Endothelial cell of hepatic sinusoid (primary cell): ENCODE data around the gene CERKL.
"Not testable (repeated sequence)": the region's sequence is repeated elsewhere in the genome, so short reads cannot be mapped to it uniquely, and the experiment has no call there.

ENCODE experiments used
- in situ Hi-C: cut with HindIII; loops from 2 replicates; pipeline ENCODE4 v1.10.0; 2017; ENCODE audit warnings: low sequenced_read_pairs

Gene CERKL, protein sequence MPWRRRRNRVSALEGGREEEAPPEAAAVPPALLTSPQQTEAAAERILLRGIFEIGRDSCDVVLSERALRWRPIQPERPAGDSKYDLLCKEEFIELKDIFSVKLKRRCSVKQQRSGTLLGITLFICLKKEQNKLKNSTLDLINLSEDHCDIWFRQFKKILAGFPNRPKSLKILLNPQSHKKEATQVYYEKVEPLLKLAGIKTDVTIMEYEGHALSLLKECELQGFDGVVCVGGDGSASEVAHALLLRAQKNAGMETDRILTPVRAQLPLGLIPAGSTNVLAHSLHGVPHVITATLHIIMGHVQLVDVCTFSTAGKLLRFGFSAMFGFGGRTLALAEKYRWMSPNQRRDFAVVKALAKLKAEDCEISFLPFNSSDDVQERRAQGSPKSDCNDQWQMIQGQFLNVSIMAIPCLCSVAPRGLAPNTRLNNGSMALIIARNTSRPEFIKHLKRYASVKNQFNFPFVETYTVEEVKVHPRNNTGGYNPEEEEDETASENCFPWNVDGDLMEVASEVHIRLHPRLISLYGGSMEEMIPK

DNA sequence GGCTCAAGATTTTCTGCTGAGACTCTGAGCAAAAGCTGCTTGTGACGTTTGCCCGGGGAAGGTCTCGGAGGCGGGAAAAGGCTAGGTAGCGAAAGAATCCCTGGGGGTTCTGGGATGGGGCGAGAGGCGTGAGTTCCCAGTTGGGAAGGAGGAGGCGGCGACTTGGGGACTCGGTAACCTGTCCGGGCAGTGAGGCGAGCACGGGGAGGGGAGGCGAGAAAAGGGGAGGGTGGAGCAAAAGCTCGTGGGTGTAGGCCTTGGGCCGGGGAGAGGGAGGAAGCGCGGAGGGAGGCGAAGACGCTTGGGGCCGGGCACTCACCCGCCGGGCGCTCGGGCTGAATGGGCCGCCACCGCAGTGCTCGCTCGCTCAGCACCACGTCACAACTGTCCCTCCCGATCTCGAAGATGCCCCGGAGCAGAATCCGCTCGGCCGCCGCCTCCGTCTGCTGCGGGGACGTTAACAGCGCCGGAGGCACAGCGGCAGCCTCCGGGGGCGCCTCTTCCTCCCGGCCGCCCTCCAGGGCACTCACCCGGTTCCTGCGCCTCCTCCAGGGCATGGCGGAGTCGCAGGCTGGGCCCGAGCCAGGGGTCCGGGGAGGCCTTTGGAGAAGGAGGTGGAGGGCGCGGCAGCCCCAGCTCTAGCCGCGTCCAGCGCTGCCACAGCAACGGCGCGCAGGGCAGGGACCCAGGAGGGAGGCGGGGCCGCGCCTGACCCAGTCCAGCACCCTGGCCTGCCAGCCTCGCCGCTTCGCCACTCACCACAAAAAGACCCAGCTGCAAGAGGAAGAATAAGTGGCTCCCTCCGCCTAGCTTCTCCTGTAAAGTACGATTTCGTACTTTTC is at the start of gene CERKL:
Gene CERKL, minus strand, starts transcription at position 656 of the 842 bp plus-strand sequence. Its CDS starts 99 bp downstream, at position 557.
- in situ Hi-C loops = no loop called here

DNA sequence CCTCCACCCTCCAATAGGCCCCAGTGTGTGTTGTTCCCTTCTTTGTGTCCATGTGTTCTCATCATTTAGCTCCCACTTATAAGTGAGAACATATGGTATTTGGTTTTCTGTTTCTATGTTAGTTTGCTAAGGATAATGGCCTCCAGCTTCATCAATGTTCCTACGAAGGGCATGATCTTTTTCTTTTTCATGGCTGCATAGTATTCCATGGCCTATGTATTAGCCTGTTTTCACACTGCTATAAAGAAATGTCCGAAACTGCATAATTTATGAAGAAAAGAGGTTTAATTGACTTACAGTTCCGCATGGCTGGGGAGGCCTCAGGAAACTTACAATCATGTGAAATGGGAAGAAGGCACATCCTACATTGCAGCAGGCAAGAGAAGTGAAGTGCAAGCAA is 45.6 kb upstream of the CERKL start:
- in situ Hi-C loops = not testable (repeated sequence)

DNA sequence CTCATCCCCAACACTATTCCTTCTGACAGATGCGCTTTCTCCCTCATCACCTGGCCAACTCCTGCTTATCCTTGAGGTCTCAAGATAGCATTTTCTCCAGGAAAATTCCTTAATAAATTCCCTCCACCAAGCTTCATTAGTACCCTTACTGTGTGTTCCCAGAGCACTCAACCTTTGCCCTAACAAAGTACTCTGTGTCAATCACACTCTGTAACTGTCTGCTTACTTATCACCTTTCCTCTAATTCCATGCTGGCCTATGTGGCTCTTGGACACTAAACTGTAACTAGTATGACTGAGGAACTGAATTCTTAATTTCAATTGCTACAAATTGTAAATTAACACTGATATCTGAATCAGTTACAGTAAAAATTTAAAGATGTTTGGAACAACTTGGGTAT is 41.3 kb upstream of the CERKL start:
- in situ Hi-C loops = no loop called here

DNA sequence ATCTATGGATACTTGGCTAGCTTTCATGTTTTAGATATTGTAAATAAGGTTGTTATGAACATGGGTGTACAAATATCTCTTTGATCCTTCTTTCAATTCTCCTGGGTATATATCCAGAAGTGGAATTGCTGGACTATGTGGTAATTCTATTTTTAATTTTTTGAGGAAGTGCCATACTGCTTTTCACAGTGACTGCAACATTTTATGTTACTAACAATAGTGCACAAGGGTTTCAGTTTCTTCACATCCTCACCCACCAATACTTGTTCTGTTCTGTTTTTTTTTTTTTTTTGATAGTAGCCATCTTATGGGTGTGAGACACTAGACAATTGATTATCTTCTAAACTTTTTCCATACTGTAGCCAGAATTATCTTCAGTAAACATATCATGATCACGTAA is 40.7 kb upstream of the CERKL start:
- in situ Hi-C loops = no loop called here

DNA sequence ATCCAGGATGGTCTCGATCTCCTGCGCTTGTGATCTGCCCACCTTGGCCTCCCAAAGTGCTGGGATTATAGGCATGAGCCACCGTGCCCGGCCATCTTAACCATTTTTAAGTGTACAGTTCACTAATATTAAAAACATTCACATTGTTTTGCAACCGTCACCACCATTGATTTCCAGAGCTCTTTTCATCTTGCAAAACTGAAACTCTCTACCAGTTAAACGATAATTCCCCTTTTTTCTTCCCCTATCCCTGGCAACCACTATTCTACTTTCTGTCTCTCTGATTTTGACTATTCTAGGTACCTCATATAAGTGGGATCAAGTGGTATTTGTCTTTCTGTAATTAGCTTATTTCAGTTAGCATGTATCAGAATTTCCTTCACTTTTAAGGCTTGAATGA is 40.2 kb upstream of the CERKL start:
- in situ Hi-C loops = no loop called here

DNA sequence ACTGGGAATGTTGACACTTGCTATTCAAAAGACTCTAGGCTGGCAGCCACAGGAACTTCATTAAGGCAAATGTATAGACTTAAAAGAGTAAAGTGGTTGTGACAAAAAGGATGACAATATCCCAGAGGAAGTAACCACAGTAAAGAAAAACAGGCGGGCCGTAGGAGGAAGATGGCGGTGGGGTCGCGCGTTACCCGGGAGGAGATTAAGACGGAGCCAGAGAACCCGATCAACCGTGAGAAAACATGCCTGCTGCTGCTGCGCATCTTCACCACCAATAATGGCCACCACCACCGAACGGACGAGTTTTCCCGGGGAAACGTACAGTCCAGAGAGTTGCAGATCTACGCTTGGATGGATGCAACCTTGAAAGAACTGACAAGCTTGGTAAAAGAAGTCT is 37.4 kb upstream of the CERKL start:
- in situ Hi-C loops = no loop called here

DNA sequence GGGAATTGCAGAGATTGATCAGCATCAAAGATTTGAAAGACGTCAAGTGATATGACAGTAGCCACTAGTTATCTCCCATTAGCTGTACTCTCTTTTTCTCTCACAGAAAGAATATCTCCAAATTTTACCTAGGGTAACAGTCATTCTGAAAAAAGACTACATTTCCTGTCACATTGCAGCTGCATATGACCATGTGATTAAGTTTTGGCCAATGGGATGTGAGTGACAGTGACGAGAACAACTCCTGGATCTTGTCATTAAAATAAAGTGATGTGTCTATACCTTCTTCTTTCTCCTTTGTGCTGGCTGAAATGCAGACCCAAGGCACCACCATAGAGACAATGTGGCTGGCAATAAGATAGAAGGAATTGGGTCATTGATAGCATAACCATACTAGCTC is 34.0 kb upstream of the CERKL start:
- in situ Hi-C loops = no loop called here

DNA sequence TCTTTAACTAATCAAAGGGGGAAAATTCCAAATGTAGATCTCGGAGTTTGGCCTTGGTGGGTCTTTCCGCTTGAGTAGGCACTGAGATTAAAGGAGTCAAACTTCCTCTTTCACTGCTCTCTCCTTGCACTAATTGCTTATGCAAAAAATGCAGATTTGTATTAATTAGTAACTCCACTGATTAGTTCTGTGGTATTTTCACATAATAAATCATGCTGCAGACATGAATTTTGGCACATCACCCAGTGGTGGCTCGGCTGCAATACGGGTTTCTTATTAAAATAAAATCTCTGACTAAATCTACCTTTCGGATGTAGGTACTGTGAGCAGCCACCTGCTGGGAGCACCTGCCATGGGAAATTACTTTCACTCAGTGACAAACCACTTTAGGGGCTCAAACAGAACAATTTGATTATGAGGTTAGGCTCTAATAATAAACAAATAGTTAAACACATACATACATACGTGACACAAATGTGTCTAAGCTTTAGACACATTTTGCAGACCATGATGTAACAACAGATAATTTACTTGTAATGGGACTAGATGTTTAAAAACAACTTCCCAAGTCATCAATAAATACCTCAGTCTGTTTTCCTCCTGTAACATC is 29.8 kb upstream of the CERKL start:
- in situ Hi-C loops = loop anchor here (5.0 kb wide), 1 partner anchor 44 kb away; no protein-coding TSS in a partner anchor

DNA sequence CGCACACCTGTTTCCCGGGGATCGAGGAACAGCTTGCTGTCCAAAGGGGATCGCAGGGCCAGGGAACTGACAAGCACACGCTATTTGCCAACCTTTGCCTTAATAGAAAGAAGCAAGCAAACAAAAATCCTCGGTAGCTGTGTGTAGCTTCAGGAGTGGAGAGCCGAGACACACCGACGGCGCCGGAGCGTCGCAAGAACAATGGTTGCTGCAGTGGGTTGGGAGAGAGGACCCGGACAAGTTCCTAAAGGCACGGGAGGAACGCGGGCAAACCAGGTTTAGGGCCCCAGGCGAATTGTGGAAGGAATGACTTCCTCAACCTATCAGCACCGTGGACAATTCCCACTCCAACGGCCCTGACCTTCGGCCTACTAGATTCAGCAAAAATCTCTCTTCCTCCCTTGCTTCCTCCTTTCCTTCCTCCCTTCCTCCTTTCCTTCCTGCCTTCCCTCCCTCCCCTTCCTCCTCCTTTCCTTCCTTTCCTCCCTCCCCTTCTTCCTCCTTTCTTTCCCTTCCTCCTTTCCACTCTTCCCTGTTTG is 28.3 kb upstream of the CERKL start:
- in situ Hi-C loops = loop anchor here (5.0 kb wide), 1 partner anchor 43 kb away; no protein-coding TSS in a partner anchor

DNA sequence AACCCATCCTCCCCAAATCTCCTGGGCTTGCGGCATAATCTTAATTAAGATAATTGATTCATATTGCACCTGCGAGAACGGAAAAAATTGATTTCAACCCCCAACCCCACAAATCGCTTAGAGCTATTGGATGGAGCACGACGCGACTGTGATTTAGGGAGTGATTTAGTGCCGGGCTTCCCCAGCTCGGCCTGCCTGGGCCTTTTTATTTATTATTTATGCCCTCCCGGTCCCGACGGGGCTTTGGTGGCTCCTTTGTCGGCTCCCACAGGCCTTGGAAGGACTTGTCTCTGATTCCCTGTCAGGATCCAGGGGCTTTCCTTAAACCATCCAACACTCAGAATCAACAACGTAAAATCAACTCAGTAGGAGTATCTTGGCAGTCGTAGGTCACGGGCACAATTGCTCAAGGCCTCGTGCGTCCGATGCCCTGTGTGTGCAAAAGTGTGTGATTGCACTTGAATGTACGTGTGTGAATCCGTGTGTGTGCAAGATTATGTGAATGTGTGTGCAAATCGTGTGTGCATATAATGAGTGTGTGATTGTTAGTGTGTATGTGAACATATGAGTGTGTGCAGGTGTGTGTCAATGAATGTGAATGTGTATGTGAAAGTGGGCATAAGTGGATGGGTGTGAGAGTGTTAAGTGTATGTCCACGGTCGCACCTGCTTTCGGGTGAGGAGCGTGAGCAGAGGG is 27.7 kb upstream of the CERKL start:
- in situ Hi-C loops = loop anchor here (5.0 kb wide), 1 partner anchor 42 kb away; no protein-coding TSS in a partner anchor

DNA sequence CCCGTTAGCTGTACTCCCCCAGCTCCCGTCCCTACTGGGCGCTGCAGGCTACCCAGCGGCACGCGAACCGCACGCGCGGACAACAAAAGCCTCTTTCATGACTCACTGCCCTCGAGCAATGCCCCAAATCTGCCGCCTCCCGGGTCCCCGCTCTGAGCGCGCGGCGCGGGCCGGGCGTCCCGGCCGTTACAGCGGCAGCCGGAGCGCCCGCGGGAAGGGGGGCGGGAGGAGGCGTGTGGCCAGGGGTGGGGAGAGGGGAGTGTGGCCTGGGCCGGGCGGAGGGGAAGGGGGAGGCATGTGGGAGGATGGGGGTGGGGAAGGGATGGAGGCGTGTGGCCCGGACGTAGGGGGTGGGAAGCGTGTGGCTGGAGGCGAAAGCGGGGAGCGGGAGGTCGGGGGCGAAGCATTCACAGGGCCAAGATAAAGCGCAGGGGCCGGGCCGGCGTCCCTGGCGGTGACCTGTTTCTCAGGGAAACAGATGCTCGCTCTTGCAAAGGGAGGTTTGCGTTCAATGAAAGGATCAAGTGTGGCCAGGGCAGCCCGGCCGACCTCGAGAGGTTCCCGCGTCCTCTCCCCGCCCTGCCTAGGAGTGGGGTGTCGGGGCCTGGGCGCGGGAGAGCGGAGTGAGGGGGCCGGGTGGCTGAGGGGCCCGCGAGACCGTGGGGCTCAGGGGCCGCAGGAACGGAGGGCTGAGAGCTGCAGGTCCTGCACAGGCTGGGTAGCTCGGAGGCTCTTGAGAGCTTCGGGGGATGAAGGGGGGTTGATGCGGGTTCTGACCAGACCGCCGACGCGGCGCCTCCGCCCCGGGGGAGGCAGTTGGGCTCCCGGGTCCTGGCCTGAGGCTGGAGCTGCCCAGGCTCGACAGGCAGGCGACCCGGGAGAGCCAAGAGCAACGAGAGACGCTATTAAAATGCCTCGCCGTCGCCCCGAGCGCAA is 26.9 kb upstream of the CERKL start:
- in situ Hi-C loops = no loop called here

DNA sequence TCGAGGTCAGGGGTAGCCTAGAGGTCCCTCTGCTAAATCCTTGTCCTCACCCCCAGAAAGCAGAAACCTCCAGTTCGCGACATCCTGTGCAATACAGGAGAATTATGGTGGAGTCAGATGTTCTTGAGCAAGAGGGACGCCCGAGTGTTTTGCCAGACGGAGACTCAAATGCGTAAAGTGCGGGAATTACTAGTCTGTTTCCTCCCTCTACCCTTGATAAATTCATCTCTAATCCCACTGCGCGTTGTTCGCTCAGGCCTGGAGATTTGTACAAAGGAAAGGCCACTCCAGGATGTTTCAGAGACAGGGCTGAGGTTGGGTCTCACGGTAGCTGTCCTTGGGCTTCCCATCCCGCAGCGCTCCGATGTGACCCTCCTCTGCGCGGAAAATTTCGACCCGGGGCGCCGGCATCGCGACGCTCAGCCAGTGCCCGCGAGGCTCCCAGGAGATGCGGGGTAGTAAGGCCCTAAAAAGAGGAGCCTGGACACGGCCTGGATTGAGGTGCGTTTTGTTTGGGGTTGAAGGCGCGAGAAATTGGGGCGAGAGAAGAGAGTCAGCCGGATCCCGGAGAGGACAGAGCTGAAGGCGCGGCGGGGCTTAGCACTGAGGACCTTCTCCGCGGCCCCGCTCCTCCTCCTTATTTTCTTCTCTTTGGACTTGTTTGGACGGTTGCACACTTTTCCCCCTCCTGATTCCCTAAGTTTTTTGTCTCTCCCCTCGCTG is 26.1 kb upstream of the CERKL start:
- in situ Hi-C loops = no loop called here

DNA sequence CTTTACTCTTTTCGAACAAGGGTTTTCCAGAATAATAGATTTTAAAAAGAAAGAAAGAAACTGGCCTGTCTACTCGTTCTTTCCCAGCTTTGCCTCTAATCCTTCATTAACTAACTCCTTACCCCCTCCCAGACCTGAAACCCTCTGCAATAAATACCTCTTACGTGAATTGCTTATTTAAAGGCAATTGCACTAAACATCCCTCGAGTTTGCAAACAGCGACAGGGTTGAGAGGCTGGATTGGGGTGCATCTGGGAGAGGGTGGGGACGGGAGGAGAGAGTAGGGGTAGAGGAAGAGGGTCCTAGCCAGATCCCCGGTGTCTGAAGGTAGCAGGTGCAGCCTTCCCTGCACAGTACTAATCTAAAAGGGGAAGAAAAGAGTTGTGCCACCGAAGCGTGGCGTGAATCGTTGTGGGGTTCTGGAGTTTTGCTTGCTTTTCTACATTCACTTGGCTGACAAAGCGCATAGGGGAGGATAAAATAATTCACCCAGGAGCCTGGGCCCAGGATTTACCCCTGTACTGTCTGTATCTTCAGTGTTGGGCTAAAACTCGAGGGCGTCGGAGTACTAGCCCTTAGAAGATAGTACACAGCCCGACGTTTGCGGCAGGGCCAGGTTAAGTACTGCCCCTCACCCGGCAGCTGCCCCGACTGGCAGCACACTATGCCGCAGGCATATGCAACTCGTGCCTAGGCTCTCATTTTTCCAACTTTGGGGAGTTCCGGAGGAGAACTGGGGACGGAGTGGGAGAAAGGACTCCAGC is 25.3 kb upstream of the CERKL start:
- in situ Hi-C loops = no loop called here

DNA sequence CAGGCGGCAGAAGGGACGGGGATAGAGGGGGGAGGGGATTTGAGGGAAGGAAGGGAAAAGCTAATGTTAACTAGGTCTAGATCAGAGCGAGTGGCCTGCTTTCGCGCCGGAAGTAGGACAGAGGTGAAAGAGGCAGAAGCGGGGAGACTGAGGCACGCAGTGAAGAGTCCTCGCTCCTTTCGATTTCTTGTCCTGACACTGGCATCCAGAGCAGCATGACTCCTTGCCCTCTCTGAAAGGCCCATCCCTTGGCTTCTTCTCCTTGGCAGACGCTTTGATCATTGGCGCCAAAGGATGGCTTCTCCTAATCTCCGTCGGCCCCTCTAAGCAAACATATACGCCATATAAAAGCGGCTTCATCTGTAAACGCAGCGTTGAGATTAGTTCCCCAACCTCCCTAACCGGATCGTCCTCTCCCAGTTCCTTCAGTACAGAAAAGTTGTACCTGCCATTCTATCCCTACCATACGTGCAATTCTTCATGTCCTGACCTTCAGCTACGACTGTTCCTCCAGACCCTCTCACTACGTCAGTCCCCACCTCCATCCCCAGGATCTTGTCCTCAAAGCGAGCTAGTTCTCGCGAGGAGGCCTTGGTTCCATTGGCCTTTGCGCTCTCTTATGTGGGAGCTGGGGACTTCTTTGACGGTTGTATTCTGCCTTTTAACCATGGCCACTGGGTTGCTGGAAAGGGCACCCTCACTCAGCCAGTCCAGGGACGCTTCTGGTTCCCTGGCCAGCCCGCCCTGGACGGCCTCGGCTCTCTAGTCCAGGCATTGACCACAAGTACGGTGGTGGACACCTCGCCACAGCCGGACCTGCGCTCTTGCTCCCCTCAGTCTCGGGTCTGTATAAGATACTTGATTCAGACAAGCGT is 24.3 kb upstream of the CERKL start:
- in situ Hi-C loops = no loop called here

DNA sequence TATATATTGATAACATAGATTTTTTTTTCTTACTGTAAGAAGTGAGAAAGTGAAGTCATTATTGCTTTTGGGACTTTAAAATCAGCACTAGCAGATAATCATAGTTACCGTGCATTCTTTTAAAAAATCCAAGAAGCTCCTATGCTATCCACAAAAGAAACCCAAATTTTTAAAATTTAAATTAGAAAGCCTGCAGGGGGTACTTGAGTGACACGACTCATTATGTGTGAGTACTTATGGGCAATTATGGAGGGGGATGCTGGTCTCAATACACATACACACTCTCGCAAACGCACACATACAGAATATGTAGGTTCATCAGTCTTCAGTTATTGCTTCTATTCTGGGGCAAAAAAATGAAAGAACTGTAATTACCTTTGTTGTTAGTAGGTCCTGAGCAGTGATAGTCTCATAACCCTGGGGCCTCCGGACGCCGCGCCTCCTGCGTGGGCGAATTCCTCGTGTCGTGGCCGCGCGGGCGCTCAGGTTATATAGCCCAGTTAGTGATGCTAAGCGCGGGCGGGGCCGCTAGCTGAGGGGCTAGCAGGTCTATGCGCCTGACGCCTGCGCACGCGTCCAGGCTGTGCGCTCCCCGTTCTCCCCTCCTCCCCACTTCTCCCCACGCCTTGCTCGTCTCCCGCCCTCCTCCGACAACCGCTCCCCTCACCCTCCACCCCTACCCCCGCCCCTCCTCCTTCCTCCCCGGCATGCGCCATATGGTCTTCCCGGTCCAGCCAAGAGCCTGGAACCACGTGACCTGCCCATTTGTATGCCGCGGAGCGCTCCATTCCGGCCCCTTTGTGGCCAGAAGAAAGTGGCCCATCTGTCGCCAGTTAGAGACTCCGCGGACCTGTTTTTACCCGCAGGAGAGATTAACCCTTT is 23.4 kb upstream of the CERKL start, which contains the start of gene NEUROD1:
Gene NEUROD1, minus strand, starts transcription at position 463 of the 882 bp plus-strand sequence. CDS start 1,657 bp downstream, outside the sequence.
- in situ Hi-C loops = no loop called here

DNA sequence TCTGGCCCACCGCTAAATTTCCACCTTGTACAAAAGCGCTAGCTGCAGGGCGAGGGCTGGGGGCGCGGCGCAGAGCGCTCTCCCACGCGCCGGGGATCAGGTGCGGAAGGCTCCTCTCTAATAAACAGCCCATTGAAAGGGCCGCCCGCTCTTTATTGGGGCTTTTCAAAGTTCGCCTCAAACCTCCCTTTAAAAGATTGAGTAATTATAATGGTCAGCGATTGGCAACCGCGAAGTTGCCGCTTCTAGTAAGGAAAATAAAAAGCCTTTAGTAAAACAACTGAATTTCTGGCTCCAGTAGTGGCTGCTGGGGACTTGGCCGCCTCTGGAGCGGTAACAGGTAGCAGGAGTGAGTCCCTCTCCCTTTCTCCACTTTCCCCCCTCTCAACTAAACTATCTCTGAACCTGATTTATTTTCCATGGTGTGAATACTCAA is 22.7 kb upstream of the CERKL start:
- in situ Hi-C loops = no loop called here
